GM11168 (cell line): ENCODE data around the gene PTPRN2.
"Not testable (repeated sequence)": the region's sequence is repeated elsewhere in the genome, so short reads cannot be mapped to it uniquely, and the experiment has no call there.

Experiments used
- in situ Hi-C: fragments of 300-500 bp; cut with MboI; formaldehyde crosslinking; loops from one replicate; pipeline ENCODE4 v1.12.0; 2022; ENCODE audit warnings: low sequenced_read_pairs; ENCODE audit not compliant: unreplicated experiment

The PTPRN2 gene

DNA sequence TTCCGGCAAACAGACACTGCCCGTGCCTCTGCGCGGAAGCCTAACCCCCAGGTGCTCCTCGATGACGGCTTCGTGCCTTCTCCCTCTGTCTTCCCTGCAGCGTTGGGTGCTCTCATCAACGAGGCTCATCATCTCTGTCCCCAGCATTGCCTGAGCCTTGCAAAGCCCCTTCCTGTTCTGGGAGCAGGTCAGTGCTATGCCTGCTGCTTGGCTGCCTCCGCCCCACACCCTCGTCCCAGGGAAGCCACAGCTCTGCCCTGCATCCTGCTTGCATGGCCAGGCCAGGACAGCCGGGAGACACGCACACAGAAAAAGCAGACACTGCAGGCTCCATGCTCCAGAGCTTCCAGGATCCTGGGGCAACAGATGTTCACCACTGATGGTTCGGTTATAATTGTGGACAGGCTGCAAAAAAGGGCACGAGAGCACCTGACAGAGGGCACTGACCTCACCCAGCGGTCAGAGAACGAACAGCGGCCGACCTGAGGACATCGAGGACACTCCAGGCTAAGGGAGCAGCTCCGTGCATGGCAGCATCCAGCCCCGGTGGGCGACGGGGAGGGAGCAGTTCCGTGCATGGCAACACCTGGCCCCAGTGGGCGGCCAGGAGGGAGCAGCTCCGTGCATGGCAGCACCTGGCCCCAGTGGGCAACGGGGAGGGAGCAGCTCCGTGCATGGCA lies 265.5 kb downstream of the PTPRN2 start:
- in situ Hi-C loops: no loop called here

DNA sequence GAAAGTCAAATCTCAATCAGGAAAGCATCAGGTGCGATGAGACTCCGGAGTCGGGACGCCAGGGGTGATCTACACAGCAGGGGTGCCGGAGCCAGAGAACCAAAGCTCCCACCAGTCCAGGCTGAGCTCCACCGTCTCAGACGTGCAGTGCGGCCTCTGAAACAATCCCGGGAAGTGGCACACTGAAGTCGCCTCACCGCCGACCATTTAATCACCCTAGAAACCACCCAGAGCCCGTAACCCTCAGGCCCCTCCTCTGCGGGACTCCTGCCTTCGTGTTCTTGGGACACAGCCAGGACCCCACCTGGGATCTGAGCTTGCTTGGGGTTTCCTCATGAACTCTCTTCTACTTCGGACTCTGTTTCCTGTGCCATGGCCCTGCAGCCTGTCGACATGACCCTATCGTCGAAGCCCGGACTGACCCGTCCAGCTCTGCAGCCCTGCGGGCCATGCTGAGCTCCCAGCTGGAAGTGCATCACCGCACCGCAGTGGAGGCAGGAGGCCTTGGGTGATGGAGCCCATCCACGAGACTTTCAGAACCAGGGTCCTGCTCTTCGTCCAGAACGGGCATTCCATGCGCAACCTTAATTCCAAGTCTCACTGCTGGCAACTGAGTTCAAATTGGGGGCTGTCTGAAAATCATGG lies 266.4 kb downstream of the PTPRN2 start:
- in situ Hi-C loops: no loop called here

DNA sequence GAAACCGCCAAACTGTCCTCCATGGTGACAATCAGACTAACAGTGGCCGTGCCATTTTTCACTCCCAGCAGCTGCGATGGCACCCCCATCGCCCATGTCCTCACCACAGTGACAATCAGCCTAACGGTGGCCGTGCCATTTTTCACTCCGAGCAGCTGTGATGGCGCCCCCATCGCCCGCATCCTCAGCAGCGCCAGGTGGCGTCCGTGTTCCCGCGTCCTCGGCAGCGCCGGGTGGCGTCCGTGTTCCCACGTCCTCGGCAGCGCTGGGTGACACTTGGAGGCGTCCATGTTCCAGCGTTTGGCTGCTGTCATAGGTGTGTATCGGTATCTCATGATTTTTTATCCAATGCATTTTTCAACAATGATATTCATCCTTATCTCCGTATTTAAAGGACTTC lies 267.3 kb downstream of the PTPRN2 start:
- in situ Hi-C loops: no loop called here

DNA sequence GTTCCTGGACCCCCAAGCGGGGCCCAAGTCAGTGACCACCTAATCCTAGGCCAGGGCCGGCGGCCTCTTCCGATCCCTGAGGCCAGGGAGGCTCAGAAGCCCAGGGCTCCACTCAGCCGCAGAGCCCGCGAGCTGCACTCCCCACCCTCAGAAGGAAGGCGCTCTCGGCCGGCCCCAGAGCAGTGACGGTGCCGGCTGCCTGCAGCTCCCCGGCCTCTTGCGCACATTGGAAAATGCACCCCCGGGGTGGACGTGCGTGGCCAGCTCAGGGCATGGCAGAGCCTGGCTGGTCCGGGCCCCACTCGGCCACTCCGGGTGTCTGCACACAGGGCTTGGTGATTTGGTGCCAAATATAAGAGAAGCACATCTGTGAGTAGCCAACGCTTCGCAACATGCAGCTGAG lies 269.1 kb downstream of the PTPRN2 start:
- in situ Hi-C loops: no loop called here

DNA sequence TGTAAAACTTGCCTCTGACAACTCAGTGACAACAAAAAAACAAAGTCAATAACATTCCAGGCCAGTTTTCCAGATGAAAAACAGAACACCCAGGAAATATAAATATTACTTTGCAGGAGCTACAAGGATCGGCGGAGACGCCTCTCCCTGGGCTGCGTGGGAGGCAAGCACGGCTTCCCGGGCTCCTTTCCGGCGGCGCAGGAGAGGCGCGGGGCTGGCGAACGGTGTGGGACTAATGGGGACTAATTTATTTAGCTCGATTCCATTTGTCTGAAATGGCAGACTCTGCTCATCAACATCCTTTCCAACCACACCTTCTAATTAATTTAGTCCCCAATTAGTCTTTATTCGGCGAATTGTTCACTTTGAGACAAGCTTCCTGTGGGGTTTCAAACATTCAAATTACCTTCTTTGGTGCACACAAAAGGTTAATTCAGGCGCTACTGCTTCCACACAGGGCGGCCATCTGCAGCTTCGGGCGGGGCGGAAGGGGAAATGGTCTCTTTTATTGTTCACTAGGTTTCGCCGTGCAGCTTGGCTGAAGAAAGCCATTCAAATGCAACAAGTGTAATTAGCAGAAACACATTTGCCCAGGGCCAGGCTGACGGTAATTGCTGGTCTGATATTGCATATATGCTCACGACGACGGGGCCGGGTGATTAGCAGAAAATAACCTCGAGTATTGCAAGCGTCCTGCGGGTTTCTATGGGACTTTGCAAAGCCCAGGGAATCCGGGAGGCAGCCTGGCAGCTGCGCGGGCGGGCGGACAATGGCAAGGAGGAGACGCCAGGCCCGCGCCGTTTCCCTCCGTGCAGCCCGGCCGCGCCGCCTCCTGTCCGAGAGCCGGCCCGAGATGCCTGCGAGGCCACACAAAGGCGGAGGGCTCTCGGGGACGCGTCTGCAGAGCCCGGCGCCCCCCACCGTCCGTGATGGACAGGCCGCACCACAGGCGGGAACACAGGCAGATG lies 270.1 kb downstream of the PTPRN2 start:
- in situ Hi-C loops: no loop called here

DNA sequence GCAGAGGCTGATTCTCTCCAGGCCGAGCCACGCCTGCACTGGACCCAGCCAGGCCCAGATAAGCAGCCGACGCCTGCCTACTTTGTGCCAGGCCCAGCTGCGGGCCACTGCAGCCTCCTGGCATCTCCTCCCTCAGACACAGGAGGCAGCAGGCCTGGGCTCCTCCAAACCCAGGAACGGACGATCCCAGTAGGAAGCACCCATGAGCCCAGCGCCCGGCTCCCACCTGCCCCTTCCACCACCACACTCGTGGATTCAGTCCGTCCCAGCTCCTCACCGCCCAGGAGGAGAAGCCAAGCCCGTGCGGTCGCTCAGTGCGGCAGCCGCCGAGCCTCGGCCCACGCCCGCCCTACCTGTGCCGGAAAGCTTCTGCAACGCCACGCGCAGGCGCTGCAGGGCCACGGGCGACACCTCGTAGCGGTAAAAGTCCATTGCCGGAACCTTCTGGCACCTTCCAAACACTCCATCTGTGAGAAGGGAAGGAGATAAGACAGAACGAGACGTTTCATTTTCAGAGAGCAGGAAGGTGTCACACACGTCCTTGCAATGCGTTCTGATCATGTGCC lies 271.1 kb downstream of the PTPRN2 start:
- in situ Hi-C loops: no loop called here

DNA sequence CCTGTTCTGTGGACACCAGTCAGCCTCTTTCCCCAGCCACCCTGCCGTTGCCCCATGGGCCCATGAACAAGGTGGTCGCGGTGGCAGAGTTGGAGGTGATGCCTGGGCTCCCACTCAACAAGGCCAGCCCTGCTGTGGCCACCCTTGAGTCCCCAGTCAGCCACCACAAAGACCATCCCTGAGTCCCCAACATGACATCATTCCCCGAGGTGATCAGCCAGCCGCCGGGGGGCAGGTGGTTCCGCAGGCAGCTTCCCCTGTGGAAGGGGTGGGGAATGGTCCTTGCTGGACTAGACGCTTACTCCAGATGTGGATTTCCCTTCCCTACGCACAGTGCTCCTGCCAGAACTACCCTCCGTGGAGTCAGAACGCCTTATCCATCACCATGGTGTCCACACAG lies 271.7 kb downstream of the PTPRN2 start:
- in situ Hi-C loops: no loop called here

DNA sequence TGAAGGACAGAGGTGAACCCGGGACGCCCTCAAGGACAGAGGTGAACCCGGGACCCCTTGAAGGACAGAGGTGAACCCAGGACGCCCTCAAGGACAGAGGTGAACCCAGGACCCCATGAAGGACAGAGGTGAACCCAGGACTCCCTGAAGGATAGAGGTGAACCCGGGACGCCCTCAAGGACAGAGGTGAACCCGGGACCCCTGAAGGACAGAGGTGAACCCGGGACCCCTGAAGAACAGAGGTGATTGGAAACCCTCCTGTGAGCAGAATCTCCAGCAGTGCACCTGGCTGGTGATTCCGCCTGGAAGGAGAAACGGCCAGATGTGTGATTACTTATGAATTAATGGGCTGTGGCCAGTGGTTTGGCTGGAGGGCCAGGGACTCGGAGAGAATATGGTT lies 272.3 kb downstream of the PTPRN2 start:
- in situ Hi-C loops: no loop called here

DNA sequence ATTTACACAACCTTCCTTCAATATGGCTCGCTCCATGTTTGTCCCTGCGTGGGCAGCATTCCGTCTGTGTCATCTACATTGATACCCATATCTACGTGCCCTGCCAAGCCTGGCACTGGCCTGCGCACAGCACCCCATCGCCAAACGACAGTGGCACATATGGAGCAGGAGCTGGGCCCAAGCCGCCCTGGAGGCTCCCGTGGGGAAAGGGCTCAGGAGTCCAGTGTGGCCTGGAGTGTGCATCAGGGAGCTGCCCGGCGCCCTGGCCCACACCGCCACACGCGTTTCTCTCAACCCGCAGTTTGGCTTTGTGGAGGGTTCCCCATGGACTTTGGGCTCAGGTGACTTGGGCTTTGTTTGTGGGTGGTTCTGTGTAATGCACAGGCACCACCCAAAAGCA lies 273.2 kb downstream of the PTPRN2 start:
- in situ Hi-C loops: no loop called here

DNA sequence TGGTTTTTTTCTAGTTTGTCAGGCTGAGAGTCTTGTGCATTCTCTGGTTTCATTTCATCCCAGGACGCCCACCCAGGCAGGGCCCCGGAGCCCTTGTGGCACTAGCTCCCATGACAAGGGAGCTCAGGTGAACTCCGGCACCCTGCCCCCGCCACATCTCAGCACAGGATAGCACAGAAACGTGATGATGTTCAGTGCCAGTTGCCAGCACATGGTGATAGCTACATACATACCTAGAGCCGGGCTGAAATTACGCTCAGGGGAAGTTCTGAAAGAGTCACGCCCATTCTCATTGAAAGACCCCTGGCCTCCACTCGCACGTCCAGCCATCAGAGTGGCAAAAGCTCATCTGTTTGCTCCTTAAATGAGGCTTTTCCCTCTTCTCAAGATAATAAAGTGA lies 273.7 kb downstream of the PTPRN2 start:
- in situ Hi-C loops: no loop called here

DNA sequence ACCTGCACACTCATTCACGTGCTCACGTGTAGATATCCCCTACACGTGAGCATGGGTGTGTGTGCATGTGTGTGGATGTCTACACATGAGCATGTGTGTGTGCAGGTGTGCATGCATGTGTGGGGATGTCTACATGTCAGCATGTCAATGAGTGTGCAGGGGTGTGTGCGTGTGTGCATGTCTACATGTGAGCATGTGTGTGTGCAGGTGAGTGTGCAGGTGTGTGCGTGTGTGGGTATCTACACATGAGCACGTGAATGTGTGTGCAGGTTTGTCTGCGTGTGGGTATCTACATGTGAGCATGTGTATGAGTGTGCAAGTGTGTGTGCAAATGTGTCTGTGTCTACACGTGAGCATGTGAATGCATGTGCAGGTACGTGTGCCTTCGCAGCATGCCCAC lies 274.8 kb downstream of the PTPRN2 start:
- in situ Hi-C loops: no loop called here

DNA sequence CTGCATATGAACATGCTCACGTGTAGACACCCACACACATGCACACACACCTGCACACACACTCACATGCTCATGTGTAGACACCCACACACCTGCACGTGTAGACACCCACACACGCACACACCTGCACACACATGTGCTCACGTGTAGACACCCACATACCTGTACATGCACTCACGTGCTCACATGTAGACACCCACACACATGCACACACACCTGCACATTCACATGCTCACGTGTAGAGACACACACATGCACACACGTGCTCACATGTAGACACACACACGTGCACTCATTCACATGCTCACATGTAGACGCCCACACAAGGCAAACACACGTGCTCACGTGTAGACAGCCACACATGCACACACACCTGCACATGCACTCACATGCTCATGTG lies 275.8 kb downstream of the PTPRN2 start:
- in situ Hi-C loops: no loop called here

DNA sequence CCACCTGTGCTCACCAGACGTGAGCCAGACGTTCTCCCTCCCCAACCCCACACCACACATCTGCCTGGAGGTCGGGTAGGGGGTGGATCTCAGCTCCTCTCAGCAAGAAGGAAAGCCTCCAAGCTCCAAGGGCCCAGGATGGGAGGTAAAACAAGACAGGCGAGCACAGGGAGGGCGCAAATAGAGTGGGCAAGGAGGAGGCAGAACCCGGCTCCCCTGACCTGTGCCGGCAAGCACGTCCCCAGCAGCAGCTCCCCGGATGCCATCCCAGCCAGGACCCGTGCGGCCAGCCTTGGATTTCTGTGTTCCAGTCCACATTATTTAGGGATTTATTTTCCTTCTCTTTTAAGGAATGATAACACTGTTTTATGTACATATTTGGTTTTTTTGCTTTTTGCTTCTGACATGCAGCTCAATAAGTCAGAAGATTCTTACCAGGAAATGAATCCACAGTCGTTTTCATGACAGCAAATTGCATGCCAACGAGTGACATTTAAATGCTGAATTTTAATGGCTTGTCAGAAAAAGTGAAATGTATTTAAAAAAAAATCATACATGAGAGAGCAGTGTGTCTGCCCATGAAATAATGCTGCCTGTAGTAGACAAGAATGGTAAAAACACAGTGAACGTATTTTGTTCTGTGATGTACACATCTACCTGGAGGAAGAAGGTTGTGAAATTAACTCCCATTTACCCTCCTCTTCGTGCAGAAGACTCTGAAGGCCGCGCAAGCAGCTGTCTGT lies 276.5 kb downstream of the PTPRN2 start:
- in situ Hi-C loops: no loop called here

DNA sequence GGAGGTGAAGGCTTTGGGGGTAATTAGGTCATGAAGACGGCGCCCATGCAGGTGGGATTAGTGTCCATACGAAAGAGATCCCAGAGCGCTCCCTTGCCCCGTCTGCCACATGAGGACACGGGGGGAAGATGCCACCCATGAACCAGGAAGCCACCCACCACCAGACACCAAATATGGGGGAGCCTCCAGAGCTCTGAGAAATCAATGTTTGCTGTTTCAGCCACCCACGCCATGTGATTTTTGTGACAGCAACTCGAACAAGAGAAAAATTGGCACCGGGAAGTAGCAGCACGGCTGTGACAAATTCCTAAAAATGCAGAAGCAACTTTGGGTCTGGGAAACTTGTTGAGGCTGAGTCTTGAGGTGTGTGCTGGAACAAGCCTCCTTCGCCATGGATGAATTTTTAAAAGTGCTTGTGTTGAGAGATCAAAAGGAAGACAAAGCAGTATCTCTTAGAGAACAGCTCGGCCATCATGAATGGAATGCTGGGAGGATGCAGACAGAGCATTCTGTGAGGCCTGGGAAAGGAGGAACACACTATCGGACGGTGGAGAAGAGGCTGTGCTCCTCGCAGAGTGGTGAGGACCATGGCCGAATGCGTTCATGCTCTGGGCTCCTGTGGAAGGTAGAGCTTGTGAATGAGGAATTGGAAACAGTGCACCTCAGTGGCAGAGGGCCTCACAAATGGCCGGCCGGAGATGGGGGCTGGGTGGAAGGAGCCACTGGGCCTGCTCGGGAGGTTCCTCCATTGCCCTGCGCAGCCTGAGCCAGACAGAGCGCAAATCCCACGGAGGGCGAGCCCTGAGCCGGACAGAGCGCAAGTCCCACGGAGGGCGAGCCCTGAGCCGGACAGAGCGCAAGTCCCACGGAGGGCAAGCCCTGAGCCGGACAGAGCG lies 277.5 kb downstream of the PTPRN2 start:
- in situ Hi-C loops: no loop called here

DNA sequence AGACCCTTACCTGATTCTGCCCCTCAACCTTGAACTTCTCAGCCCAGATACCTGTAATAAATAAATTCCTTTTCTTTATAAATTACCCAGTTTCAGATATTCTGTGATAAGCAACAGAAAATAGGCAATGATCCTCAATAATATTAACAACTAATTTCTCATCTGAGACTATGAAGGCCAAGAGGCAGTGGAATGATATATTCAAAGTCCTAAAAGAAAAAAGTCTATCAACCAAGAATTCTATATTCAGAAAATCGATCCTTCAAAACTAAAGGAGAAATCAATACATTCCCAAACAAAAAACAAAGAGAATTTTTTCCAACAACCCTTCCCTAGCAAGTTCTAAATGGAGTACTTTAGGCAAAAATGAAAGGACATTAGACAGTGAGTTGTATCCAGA lies 279.6 kb downstream of the PTPRN2 start:
- in situ Hi-C loops: no loop called here

DNA sequence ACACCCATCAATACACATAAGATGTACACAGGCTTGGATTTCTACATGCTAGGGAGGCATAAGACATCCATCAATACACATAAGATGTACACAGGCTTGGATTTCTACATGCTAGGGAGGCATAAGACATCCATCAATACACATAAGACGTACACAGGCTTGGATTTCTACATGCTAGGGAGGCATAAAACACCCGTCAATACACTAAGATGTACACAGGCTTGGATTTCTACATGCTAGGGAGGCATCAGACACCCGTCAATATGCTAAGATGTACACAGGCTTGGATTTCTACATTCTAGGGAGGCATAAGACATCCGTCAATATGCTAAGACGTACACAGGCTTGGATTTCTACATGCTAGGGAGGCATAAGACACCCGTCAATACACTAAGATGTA lies 283.6 kb downstream of the PTPRN2 start:
- in situ Hi-C loops: not testable (repeated sequence)

DNA sequence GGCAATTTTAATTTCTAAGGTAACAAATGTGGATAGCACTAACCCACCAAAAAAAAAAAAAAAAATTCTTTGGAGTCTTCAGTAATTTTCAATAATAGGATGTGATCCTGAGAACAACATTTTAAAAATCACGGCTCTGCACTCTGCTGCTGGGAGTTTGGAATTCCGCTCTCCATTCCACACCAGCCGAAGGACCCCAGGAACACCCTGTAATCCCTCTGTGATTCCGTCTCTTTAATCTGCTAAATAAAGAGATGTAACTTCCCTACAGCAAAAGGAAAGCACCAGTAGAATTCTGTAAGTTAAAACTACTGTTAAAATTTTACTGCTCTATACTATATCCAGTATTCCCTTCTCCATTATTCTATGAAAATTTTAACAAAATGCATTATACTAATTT lies 284.5 kb downstream of the PTPRN2 start:
- in situ Hi-C loops: no loop called here

DNA sequence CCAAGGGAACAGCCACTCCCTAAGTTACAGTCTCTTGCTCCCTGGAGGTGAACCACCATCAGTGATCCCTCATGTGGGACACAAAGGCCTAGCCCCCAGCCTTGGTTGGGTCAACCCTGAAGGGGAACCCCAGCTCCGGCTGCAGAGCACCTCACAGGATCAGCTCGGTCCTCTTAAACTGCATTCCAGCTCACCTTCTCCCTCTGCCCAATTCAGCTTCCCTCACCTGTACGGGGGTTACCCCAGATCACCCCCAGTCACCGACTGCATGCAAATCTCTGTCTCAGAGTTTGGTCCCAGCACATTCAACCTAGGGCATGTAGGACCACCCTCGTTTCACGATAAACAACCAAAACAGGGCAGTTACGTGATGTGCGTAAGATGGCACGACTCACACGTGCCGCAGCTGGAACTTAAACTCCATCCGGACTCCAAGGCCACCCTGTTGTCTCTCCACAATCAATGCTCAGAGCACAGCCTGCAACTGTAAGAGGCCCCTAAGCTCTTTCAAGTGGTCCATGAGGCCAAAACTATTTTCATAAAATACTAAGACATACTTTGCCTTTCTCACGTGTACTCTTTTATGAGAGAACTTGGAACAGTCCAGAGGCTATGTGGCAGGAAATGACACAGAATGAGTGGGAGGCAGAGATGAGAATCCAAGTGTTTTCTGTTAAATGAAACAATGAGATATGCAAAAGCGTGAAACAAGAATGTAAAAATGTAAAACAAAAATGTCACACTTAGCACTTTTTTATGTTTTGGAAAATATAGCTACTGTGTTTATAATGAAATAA lies 285.2 kb downstream of the PTPRN2 start:
- in situ Hi-C loops: no loop called here
